ENCODE results near the gene CYTH4.

DNA sequence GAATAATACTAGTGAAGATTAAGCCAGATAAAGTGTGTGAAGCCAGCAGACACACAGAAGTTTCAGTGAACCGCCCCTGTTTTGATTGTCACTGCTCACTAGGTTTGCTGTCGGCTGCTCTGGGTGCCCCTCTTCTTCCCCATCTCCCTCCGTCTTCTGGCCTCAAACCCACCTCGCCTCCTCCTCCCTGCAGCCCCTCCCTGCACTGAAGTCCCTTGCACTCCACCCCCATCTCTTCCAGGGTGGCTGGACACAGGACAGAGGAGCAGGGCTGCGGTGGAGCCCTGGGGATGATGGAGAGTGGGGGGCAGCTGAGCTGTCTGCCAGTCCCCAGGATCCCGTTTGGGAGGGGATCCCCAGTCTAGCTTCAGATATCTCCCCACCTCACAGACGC is 53.5 kb downstream of the CYTH4 start:
- no peak for TF ChIP-seq POLR2A (IDR thresholded peaks at IDR 0.05; ENCODE audit: low read length)
- TF ChIP-seq GATA1 (IDR thresholded peaks at IDR 0.05; ENCODE audit: low read depth, low read length), result no peak

Measured in erythroblast (primary cell).